HepG2 (cell line): ENCODE results near the gene RABEPK. TPM values are rescaled to one million over a fixed set of nuclear protein-coding genes. Genes with fewer than 3 reads are reported as not detected.

ENCODE experiments used
- ATAC-seq: fragments of 200-7000 bp; cut with Tn5 transposase; 3 replicates; pipeline ENCODE4 v1.9.1; 2020; ENCODE audit warnings: mild to moderate bottlenecking, moderate library complexity
- BruUV-seq: library from RNA; stranded (reverse); fragments of 400-500 nt; replicated peaks from 2 replicates; lab custom pipeline; 2021; lab: Mats Ljungman, UMichigan
- CTCF ChIA-PET: fragments of 300-600 bp; formaldehyde crosslinking; extraction: SDS; loops from one replicate; lab custom pipeline; 2021; ENCODE audit warnings: low total read pairs, inconsistent platforms, low intra/inter-chr PET ratio; lab: Yijun Ruan, JAX
- POLR2A ChIA-PET: fragments of 350-600 bp; sonication (Branson Sonifier 250); formaldehyde crosslinking; loops from one replicate; lab custom pipeline; 2020; ENCODE audit warnings: antibody characterized with exemption, inconsistent platforms; lab: Yijun Ruan, JAX
- DNase-seq: peaks from one replicate; pipeline ENCODE4 v3.0.0-alpha.2; 2015; ENCODE audit warnings: low spot score
- FAIRE-seq: peaks from 3 replicates; lab custom pipeline; 2011; peaks lifted over from hg19 to GRCh38; lab: Jason Lieb, UNC
- H2AFZ ChIP-seq: one replicate; pipeline ENCODE4 v1.6.1; 2011; ENCODE audit warnings: low read length, inconsistent platforms
- H3K27ac ChIP-seq: fragments of 300-600 bp; 3 replicates; pipeline ENCODE4 v1.8.0; 2011; ENCODE audit warnings: mixed run types, mild to moderate bottlenecking, mixed read lengths, low read length, inconsistent platforms; ENCODE audit not compliant: insufficient read depth; ENCODE audit errors: extremely low read length
- H3K27me3 ChIP-seq, 2 experiments: fragments of 200-600 bp in 1 of 2; 2 replicates in 1 of 2; 3 replicates in 1 of 2; pipeline versions ENCODE4 v1.6.0 to v1.8.0; 2011; ENCODE audit warnings: low read length in 2 of 2, mild to moderate bottlenecking in 2 of 2, moderate library complexity in 2 of 2, inconsistent platforms in 1 of 2; ENCODE audit not compliant: insufficient read depth in 2 of 2, control insufficient read depth in 1 of 2
- H3K36me3 ChIP-seq, 2 experiments: fragments of 200-600 bp in 1 of 2; replicated peaks in 1 of 2; 2 replicates in 1 of 2; 3 replicates in 1 of 2; pipeline versions ENCODE4 v1.5.1 to v1.8.0; 2011; ENCODE audit warnings: low read length in 2 of 2, inconsistent platforms in 1 of 2; ENCODE audit not compliant: insufficient read depth in 2 of 2, control insufficient read depth in 1 of 2
- H3K4me1 ChIP-seq: 2 replicates; pipeline ENCODE4 v1.5.1; 2012; ENCODE audit warnings: low read length, inconsistent platforms; ENCODE audit not compliant: insufficient read depth
- H3K4me2 ChIP-seq: 2 replicates; pipeline ENCODE4 v1.6.0; 2011; ENCODE audit warnings: low read depth, low read length, inconsistent platforms
- H3K4me3 ChIP-seq, 3 experiments: fragments of 200-600 bp in 1 of 3; sonication (generic), shearing (Covaris generic) in 1 of 3; replicated peaks in 1 of 3; 2 replicates each; pipeline ENCODE4 v1.5.1; 2011 to 2016; ENCODE audit warnings: low read length in 3 of 3, inconsistent platforms in 2 of 3, low read depth in 2 of 3, mild to moderate bottlenecking in 2 of 3, control low read depth in 1 of 3, mixed read lengths in 1 of 3; ENCODE audit not compliant: insufficient read depth in 1 of 3
- H3K79me2 ChIP-seq: one replicate; pipeline ENCODE4 v1.6.1; 2011; ENCODE audit warnings: low read length, inconsistent platforms; ENCODE audit not compliant: insufficient read depth
- H3K9ac ChIP-seq: 2 replicates; pipeline ENCODE4 v1.6.0; 2011; ENCODE audit warnings: mild to moderate bottlenecking, low read depth, low read length, inconsistent platforms; ENCODE audit not compliant: insufficient read depth
- H3K9me3 ChIP-seq: 2 replicates; pipeline ENCODE4 v1.5.1; 2012; ENCODE audit warnings: mild to moderate bottlenecking, low read length
- H4K20me1 ChIP-seq: 2 replicates; pipeline ENCODE4 v1.6.0; 2011; ENCODE audit warnings: inconsistent platforms, mild to moderate bottlenecking, low read length, moderate library complexity; ENCODE audit not compliant: insufficient read depth
- AKAP8 ChIP-seq: sonication (generic); formaldehyde crosslinking; IDR thresholded peaks from 2 replicates; pipeline ENCODE4 v1.5.1; 2020; ENCODE audit warnings: mild to moderate bottlenecking, missing genetic modification reagents
- ATF2 ChIP-seq: sonication (generic); formaldehyde crosslinking; IDR thresholded peaks from 2 replicates; pipeline ENCODE4 v1.4.0; 2020; ENCODE audit warnings: missing genetic modification reagents
- DNMT3B ChIP-seq: conservative IDR thresholded peaks from 2 replicates; pipeline ENCODE4 v1.6.1; 2016; ENCODE audit warnings: missing biosample characterization, control low read depth
- ELF1 ChIP-seq: sonication (generic); formaldehyde crosslinking; IDR thresholded peaks from 2 replicates; pipeline ENCODE4 v1.4.0; 2020; ENCODE audit warnings: missing genetic modification reagents
- FOXA1 ChIP-seq, 2 experiments: fragments of 450-650 bp in 1 of 2; sonication (generic) in 1 of 2; formaldehyde crosslinking in 1 of 2; IDR thresholded peaks; 2 replicates each; pipeline versions ENCODE4 v1.4.0 to v1.6.1; 2016 to 2020; ENCODE audit warnings: missing genetic modification reagents in 1 of 2
- KLF15 ChIP-seq: sonication (generic); formaldehyde crosslinking; IDR thresholded peaks from 2 replicates; pipeline ENCODE4 v1.8.1; 2023; ENCODE audit warnings: borderline replicate concordance, mild to moderate bottlenecking, inconsistent platforms, missing genetic modification reagents, mixed read lengths
- MIXL1 ChIP-seq: IDR thresholded peaks from 2 replicates; pipeline ENCODE4 v1.6.1; 2016
- MLLT10 ChIP-seq: sonication (generic); formaldehyde crosslinking; IDR thresholded peaks from 2 replicates; pipeline ENCODE4 v1.4.0; 2020; ENCODE audit warnings: missing genetic modification reagents
- REL ChIP-seq: sonication (generic); formaldehyde crosslinking; conservative IDR thresholded peaks from 2 replicates; pipeline ENCODE4 v1.8.0; 2022; ENCODE audit warnings: mild to moderate bottlenecking, missing genetic modification reagents, moderate library complexity
- SALL2 ChIP-seq: sonication (generic); formaldehyde crosslinking; IDR thresholded peaks from 2 replicates; pipeline ENCODE4 v1.8.1; 2023; ENCODE audit warnings: mild to moderate bottlenecking, missing genetic modification reagents, inconsistent platforms
- SOX13 ChIP-seq, 3 experiments: fragments of 450-650 bp in 1 of 3; sonication (generic) in 1 of 3; formaldehyde crosslinking in 1 of 3; IDR thresholded peaks in 2 of 3; conservative IDR thresholded peaks in 1 of 3; 2 replicates each; pipeline versions ENCODE4 v1.5.0 to v1.6.1; 2016 to 2020; ENCODE audit warnings: antibody characterized with exemption in 1 of 3, mild to moderate bottlenecking in 1 of 3, missing compliant biosample characterization in 1 of 3, missing genetic modification reagents in 1 of 3, moderate library complexity in 1 of 3
- STAT5B ChIP-seq: sonication (generic); formaldehyde crosslinking; IDR thresholded peaks from 2 replicates; pipeline ENCODE4 v1.4.0; 2020; ENCODE audit warnings: missing genetic modification reagents
- THRA ChIP-seq: sonication (generic); formaldehyde crosslinking; IDR thresholded peaks from 2 replicates; pipeline ENCODE4 v1.4.0; 2020; ENCODE audit warnings: missing genetic modification reagents, borderline replicate concordance
- TRAFD1 ChIP-seq: sonication (generic); formaldehyde crosslinking; IDR thresholded peaks from 2 replicates; pipeline ENCODE4 v1.5.1; 2020; ENCODE audit warnings: missing genetic modification reagents, mild to moderate bottlenecking, borderline replicate concordance
- TRIM24 ChIP-seq: sonication (generic); formaldehyde crosslinking; IDR thresholded peaks from 2 replicates; pipeline ENCODE4 v1.8.0; 2022; ENCODE audit warnings: mild to moderate bottlenecking, missing genetic modification reagents
- ZFP36L1 ChIP-seq: sonication (generic); formaldehyde crosslinking; IDR thresholded peaks from 2 replicates; pipeline ENCODE4 v1.8.0; 2022; ENCODE audit warnings: mild to moderate bottlenecking, missing genetic modification reagents, moderate library complexity
- ZNF678 ChIP-seq: sonication (generic); formaldehyde crosslinking; IDR thresholded peaks from 2 replicates; pipeline ENCODE4 v1.4.0; 2020; ENCODE audit warnings: mild to moderate bottlenecking, missing genetic modification reagents
- ZNF724P ChIP-seq: sonication (generic); formaldehyde crosslinking; IDR thresholded peaks from 2 replicates; pipeline ENCODE4 v1.8.0; 2022; ENCODE audit warnings: missing genetic modification reagents, borderline replicate concordance
- WGBS: methylation state at CpG from one replicate; pipeline ENCODE4 v1.1.6; 2017; ENCODE audit warnings: low lambda C conversion rate; 5-methylcytosine and 5-hydroxymethylcytosine counted together
- in situ Hi-C: cut with HindIII; loops from 2 replicates; pipeline ENCODE4 v1.10.0; 2017; ENCODE audit warnings: low pct_unique_long_range_greater_than_20kb; ENCODE audit not compliant: extremely low pct_ligation_motif_present
- intact Hi-C: fragments of 100-400 bp; cut with micrococcal nuclease; formaldehyde crosslinking; loops from one replicate; pipeline ENCODE4 v1.10.0; 2022; ENCODE audit not compliant: unreplicated experiment
- polyA plus RNA-seq, 8 experiments: library from polyadenylated mRNA; depleted of rRNA in 3 of 8; stranded (reverse) in 7 of 8; unstranded in 1 of 8; fragments of >200 nt; fragmentation: Illumina TruSeq in 4 of 8; extraction: Trizol in 4 of 8; gene quantifications; 2 replicates each; pipeline versions ENCODE4 v1.2.1 to v1.2.3, GENCODE V29; 2011 to 2016; ENCODE audit warnings: low read depth in 4 of 8, missing spikeins in 1 of 8, mixed read lengths in 1 of 8; ENCODE audit not compliant: insufficient read depth in 1 of 8
- total RNA-seq, 5 experiments: library from RNA; depleted of rRNA; stranded (reverse); fragments of >200 nt; fragmentation: Illumina TruSeq; extraction: Trizol; gene quantifications; 2 replicates each; pipeline ENCODE4 v1.2.3, GENCODE V29; 2016; ENCODE audit warnings: low read depth in 1 of 5

Gene RABEPK
- total and polyA plus RNA-seq, 2 of the 13 experiments (the other 11 are each of a cell fraction or from before 2014, with no cell fraction given): 75.5 to 90.0 TPM

GRCh38 chr9:125218621-125219020 lies 18.3 kb downstream of the RABEPK start:
- 96% methylated on average over 3 of the region's 3 CpGs for WGBS
- H3K4me3 ChIP-seq: no peak overlapping the region
- no peaks in the 10 kb centered on the region for H4K20me1 ChIP-seq
- H3K27me3 ChIP-seq: no peaks in the 10 kb centered on the region
- H3K4me1 ChIP-seq: no peaks in the 10 kb centered on the region
- intact Hi-C loops: no loop called here
- BruUV-seq: no TSS peak
- H3K9me3 ChIP-seq: no peaks in the 10 kb centered on the region
- no peak for FAIRE-seq
- TF ChIP-seq TRAFD1 (CRISPR knock-in tag): no peak
- TF ChIP-seq DNMT3B (CRISPR knock-in tag): no peak
- no peak for TF ChIP-seq MIXL1
- no peak for TF ChIP-seq MLLT10 (CRISPR knock-in tag)
- TF ChIP-seq ATF2 (CRISPR knock-in tag): no peak
- no peak for TF ChIP-seq ZNF724P
- no peak for TF ChIP-seq KLF15 (CRISPR knock-in tag)
- no peak for TF ChIP-seq ELF1 (CRISPR knock-in tag)
- no peak for TF ChIP-seq FOXA1 (IDR thresholded peaks at IDR 0.05)
- TF ChIP-seq FOXA1 (CRISPR knock-in tag; IDR thresholded peaks at IDR 0.05): no peak
- TF ChIP-seq ZNF678 (CRISPR knock-in tag): no peak
- TF ChIP-seq TRIM24: no peak
- TF ChIP-seq THRA (CRISPR knock-in tag): no peak
- TF ChIP-seq ZFP36L1 (CRISPR knock-in tag): no peak
- TF ChIP-seq STAT5B (CRISPR knock-in tag): no peak
- no peak for TF ChIP-seq REL
- TF ChIP-seq SALL2 (CRISPR knock-in tag): no peak
- TF ChIP-seq AKAP8 (CRISPR knock-in tag): no peak
- no peak for TF ChIP-seq SOX13 (IDR thresholded peaks at IDR 0.05)
- TF ChIP-seq SOX13 (CRISPR knock-in tag; conservative IDR thresholded peaks at IDR 0.05 in 1 of 2, IDR thresholded peaks at IDR 0.05 in 1 of 2): no peak
- H2AFZ ChIP-seq: no peak overlapping the region
- POLR2A ChIA-PET: interaction anchor here (1.4 to 2.2 kb wide), 3 partner anchors 14 to 23 kb away, joined by 4 to 13 read pairs (median 8); partner anchors contain the start of genes HSPA5 and RABEPK
- CTCF ChIA-PET: no interaction called here
- DNase-seq: no peak
- no peaks in the 10 kb centered on the region for H3K79me2 ChIP-seq
- H3K4me2 ChIP-seq: no peak overlapping the region
- no peak for ATAC-seq
- no peak overlapping the region for H3K9ac ChIP-seq
- H3K36me3 ChIP-seq: peaks cover 7 to 48% of the 10 kb centered on the region in 2 experiments
- in situ Hi-C loops: no loop called here
- no peak overlapping the region for H3K27ac ChIP-seq
